OCI-LY1 (cell line): Measurements from ENCODE around the gene CMTM7.

ENCODE experiments used
- H2AFZ ChIP-seq: fragments of 200-600 bp; sonication (generic), shearing (Covaris generic); 2 replicates; pipeline ENCODE4 v1.6.0; 2014; ENCODE audit warnings: antibody characterized with exemption, mild to moderate bottlenecking, low read length
- H3F3A ChIP-seq: fragments of 200-600 bp; sonication (generic), shearing (Covaris generic); 2 replicates; pipeline ENCODE4 v1.6.0; 2014; ENCODE audit warnings: mild to moderate bottlenecking, antibody characterized with exemption, low read length, moderate library complexity; ENCODE audit not compliant: insufficient read depth
- H3K27ac ChIP-seq: fragments of 200-600 bp; sonication (generic); 2 replicates; pipeline ENCODE4 v1.5.1; 2014; ENCODE audit warnings: low read length, mixed run types, mild to moderate bottlenecking, low read depth; ENCODE audit not compliant: poor library complexity, severe bottlenecking
- H3K27me3 ChIP-seq: fragments of 200-600 bp; sonication (generic); 2 replicates; pipeline ENCODE4 v1.6.0; 2014; ENCODE audit warnings: antibody characterized with exemption, mild to moderate bottlenecking, low read length, moderate library complexity; ENCODE audit not compliant: insufficient read depth
- H3K36me3 ChIP-seq: fragments of 200-600 bp; sonication (generic); 2 replicates; pipeline ENCODE4 v1.6.1; 2014; ENCODE audit warnings: mild to moderate bottlenecking, antibody characterized with exemption, low read length, moderate library complexity, mixed read lengths; ENCODE audit not compliant: insufficient read depth
- H3K4me1 ChIP-seq: fragments of 200-600 bp; sonication (generic); 2 replicates; pipeline ENCODE4 v1.5.1; 2014; ENCODE audit warnings: mild to moderate bottlenecking, low read length, moderate library complexity; ENCODE audit not compliant: insufficient read depth, severe bottlenecking
- H3K4me2 ChIP-seq: fragments of 200-600 bp; sonication (generic), shearing (Covaris generic); 2 replicates; pipeline ENCODE4 v1.6.1; 2014; ENCODE audit warnings: low read length
- H3K4me3 ChIP-seq: fragments of 200-600 bp; sonication (generic); 2 replicates; pipeline ENCODE4 v1.5.1; 2014; ENCODE audit warnings: low read length, low read depth, mild to moderate bottlenecking, mixed read lengths; ENCODE audit not compliant: poor library complexity, severe bottlenecking
- H3K79me2 ChIP-seq: fragments of 200-600 bp; shearing (Covaris generic); 2 replicates; pipeline ENCODE4 v1.6.1; 2016; ENCODE audit warnings: mixed run types, low read length, mixed read lengths; ENCODE audit not compliant: insufficient read depth
- H3K9ac ChIP-seq: fragments of 200-600 bp; sonication (generic), shearing (Covaris generic); 2 replicates; pipeline ENCODE4 v1.6.1; 2014; ENCODE audit warnings: mild to moderate bottlenecking, low read length, mixed read lengths
- H3K9me2 ChIP-seq: fragments of 200-600 bp; sonication (generic), shearing (Covaris generic); 2 replicates; pipeline ENCODE4 v1.6.1; 2014; ENCODE audit warnings: low read depth, mild to moderate bottlenecking, low read length, mixed read lengths
- H3K9me3 ChIP-seq: fragments of 200-600 bp; shearing (Covaris generic); 2 replicates; pipeline ENCODE4 v1.6.1; 2014; ENCODE audit warnings: low read length, mixed read lengths
- H4K20me1 ChIP-seq: fragments of 200-600 bp; sonication (generic), shearing (Covaris generic); 2 replicates; pipeline ENCODE4 v1.6.0; 2016; ENCODE audit warnings: mild to moderate bottlenecking, low read length; ENCODE audit not compliant: insufficient read depth
- EZH2 ChIP-seq: fragments of 200-600 bp; sonication (generic), shearing (Covaris generic); IDR thresholded peaks from 2 replicates; pipeline ENCODE4 v1.8.0; 2017; ENCODE audit warnings: borderline replicate concordance, mixed run types, mild to moderate bottlenecking, antibody characterized with exemption, low read length, moderate library complexity, mixed read lengths
- TF ChIP-seq, protein P1 (sequence below): fragments of 200-600 bp; sonication (generic), shearing (Covaris generic); IDR thresholded peaks from 2 replicates; pipeline ENCODE4 v1.5.1; 2017; ENCODE audit warnings: mild to moderate bottlenecking, antibody characterized with exemption, low read length, moderate library complexity, mixed read lengths

The CMTM7 gene

DNA sequence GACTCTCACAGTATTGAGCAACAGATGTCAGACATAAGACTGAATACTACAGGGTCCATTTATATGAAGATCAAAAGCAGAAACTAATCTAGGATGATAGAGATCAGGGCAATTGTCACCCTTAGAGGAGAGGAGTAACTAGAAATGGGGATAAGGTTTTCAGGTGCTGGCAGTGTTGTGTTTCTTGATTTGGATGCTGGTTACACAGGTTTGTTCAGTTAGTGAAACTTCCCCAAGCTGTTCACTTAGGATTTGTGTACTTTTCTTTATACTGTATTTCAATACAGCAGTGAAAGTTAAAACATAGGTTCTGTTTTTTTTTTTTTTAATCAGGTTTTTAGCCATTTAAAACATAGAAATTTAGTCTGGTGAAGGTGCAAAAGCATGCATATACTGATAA lies 39.1 kb upstream of the CMTM7 start:
- H3K27ac ChIP-seq, result no peak overlapping the region
- no peak overlapping the region for H3K9ac ChIP-seq
- H3K4me2 ChIP-seq, result no peak overlapping the region
- no peaks in the 10 kb centered on the region for H3K79me2 ChIP-seq
- H3K4me3 ChIP-seq, result no peak overlapping the region
- H3K36me3 ChIP-seq, result no peaks in the 10 kb centered on the region
- no peaks in the 10 kb centered on the region for H3K27me3 ChIP-seq
- H3F3A ChIP-seq, result no peaks in the 10 kb centered on the region
- no peaks in the 10 kb centered on the region for H3K9me3 ChIP-seq
- H2AFZ ChIP-seq, result no peak overlapping the region
- H3K9me2 ChIP-seq, result no peaks in the 10 kb centered on the region
- TF ChIP-seq, protein P1, sequence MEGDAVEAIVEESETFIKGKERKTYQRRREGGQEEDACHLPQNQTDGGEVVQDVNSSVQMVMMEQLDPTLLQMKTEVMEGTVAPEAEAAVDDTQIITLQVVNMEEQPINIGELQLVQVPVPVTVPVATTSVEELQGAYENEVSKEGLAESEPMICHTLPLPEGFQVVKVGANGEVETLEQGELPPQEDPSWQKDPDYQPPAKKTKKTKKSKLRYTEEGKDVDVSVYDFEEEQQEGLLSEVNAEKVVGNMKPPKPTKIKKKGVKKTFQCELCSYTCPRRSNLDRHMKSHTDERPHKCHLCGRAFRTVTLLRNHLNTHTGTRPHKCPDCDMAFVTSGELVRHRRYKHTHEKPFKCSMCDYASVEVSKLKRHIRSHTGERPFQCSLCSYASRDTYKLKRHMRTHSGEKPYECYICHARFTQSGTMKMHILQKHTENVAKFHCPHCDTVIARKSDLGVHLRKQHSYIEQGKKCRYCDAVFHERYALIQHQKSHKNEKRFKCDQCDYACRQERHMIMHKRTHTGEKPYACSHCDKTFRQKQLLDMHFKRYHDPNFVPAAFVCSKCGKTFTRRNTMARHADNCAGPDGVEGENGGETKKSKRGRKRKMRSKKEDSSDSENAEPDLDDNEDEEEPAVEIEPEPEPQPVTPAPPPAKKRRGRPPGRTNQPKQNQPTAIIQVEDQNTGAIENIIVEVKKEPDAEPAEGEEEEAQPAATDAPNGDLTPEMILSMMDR, result no peak
- no peak for TF ChIP-seq EZH2
- H3K4me1 ChIP-seq, result peaks cover 15% of the 10 kb centered on the region
- no peaks in the 10 kb centered on the region for H4K20me1 ChIP-seq

DNA sequence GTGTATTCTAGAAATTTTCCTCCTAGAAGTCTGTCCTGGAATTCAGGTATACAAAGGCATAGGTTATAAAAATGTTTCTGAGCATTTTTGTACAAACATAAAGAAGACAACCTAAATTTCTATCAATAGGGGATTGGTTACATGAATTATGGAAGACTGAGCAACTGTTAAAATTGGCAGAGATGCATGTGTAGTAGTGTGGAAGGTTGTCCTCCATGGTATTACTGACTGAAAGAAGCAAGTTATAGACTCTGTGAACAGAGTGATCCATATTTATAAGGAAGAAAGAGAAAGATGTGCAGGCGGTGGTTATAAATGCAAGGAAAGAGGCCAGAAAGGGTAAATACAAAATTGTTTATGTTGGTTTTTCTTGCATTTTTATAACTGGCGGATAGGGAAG lies 38.3 kb upstream of the CMTM7 start:
- Histone ChIP-seq H3K27ac (no peak overlapping the region), H2AFZ (no peak overlapping the region)
- TF ChIP-seq EZH2, result no peak
- TF ChIP-seq, protein P1, result no peak

DNA sequence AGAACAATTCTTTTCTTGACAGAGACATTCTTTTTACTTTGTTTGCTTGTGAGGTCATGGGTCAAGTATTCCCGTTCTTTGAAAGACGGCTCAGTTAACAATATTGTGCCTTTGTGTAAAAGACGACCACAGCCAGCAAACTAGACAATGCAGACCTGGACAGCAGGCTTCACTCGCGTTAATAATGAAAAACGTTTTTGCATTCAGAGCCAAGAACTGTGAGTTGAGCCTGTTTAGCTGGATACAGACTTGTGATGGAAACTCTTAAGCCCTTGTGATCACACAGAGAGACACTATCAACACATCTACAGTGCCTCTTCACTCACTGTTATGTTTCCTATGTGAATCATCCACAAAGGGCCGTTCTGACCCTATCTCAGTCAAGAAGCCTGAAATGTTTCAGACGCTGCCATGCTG lies 37.3 kb upstream of the CMTM7 start:
- H3K4me1 ChIP-seq, result peaks cover 8% of the 10 kb centered on the region
- no peaks in the 10 kb centered on the region for H3F3A ChIP-seq
- no peaks in the 10 kb centered on the region for H3K79me2 ChIP-seq
- no peak overlapping the region for H3K27ac ChIP-seq
- H3K4me2 ChIP-seq, result no peak overlapping the region
- no peak overlapping the region for H3K9ac ChIP-seq
- H4K20me1 ChIP-seq, result no peaks in the 10 kb centered on the region
- H3K36me3 ChIP-seq, result no peaks in the 10 kb centered on the region
- no peaks in the 10 kb centered on the region for H3K27me3 ChIP-seq
- no peaks in the 10 kb centered on the region for H3K9me3 ChIP-seq
- H3K4me3 ChIP-seq, result no peak overlapping the region
- TF ChIP-seq, protein P1, result no peak
- no peak for TF ChIP-seq EZH2
- H3K9me2 ChIP-seq, result no peaks in the 10 kb centered on the region
- no peak overlapping the region for H2AFZ ChIP-seq

More for the DNA sequence above, 38.3 kb upstream of the CMTM7 start:
- Histone ChIP-seq H3K79me2 (no peaks in the 10 kb centered on the region), H3F3A (no peaks in the 10 kb centered on the region), H3K27me3 (no peaks in the 10 kb centered on the region), H3K9me2 (no peaks in the 10 kb centered on the region), H3K9ac (no peak overlapping the region), H3K36me3 (no peaks in the 10 kb centered on the region), H3K9me3 (no peaks in the 10 kb centered on the region), H4K20me1 (no peaks in the 10 kb centered on the region), H3K4me3 (no peak overlapping the region), H3K4me1 (peaks cover 10% of the 10 kb centered on the region), H3K4me2 (no peak overlapping the region)
